Measurements from ENCODE around the gene FAM240B. TPM values are rescaled to one million over a fixed set of nuclear protein-coding genes. Genes with fewer than 3 reads are reported as not detected.

Gene FAM240B
- total RNA-seq, 1 experiment from 2014 or later: not detected

GRCh38 chr9:38733503-38733902 is 13.6 kb upstream of the FAM240B start:
- H3K4me1 ChIP-seq (replicated peaks; ENCODE audit: insufficient read depth): no peaks in the 10 kb centered on the region
- no peak for DNase-seq
- H3F3A ChIP-seq (ENCODE audit: insufficient read depth, low read depth): no peaks in the 10 kb centered on the region
- no TSS peak for BruUV-seq (replicated peaks)
- ChIA-PET CTCF (no interaction called here), POLR2A (ENCODE audit: unreplicated experiment) (no interaction called here)
- H3K9me3 ChIP-seq (ENCODE audit: insufficient read depth, low read depth): no peaks in the 10 kb centered on the region
- no peaks in the 10 kb centered on the region for H3K79me2 ChIP-seq (ENCODE audit: low read depth)
- TF ChIP-seq CTCF (conservative IDR thresholded peaks at IDR 0.05): no peak
- TF ChIP-seq EZH2 (IDR thresholded peaks at IDR 0.05; ENCODE audit: low read depth): no peak
- no peaks in the 10 kb centered on the region for H3K27me3 ChIP-seq (ENCODE audit: insufficient read depth, low read depth)
- no peak overlapping the region for H2AFZ ChIP-seq
- H3K9me2 ChIP-seq (ENCODE audit: insufficient read depth): no peaks in the 10 kb centered on the region
- H3K4me3 ChIP-seq: no peak overlapping the region
- H3K36me3 ChIP-seq (ENCODE audit: low read depth): no peaks in the 10 kb centered on the region
- H3K4me2 ChIP-seq: no peak overlapping the region
- no peak overlapping the region for H3K27ac ChIP-seq
- intact Hi-C loops (cut with micrococcal nuclease; ENCODE audit: unreplicated experiment): no loop called here
- no peaks in the 10 kb centered on the region for H4K20me1 ChIP-seq (ENCODE audit: insufficient read depth)

DNA sequence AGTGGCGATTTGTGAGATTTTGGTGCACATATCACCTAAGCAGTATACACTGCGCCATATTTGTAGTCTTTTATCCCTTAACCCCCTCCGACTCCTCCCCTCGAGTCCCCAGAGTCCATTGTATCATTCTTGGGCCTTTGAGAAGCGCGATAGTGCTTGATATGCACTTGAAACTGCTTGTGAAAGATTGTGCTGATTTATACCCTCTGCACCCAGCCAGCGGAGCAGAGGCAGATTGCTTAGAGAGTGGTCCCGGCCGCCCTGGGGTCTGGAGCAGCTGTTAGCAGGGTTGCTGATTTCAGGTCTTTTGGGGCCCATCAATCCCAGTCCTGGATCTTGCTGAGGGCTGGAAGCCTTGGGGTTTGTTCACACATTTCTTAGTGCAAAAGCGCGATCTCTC is 13.0 kb upstream of the FAM240B start:
- Histone ChIP-seq H3K4me3 (no peak overlapping the region), H3K4me2 (no peak overlapping the region), H3K27me3 (ENCODE audit: insufficient read depth, low read depth) (no peaks in the 10 kb centered on the region), H2AFZ (no peak overlapping the region), H3K4me1 (replicated peaks; ENCODE audit: insufficient read depth) (no peaks in the 10 kb centered on the region), H3K79me2 (ENCODE audit: low read depth) (no peaks in the 10 kb centered on the region), H3F3A (ENCODE audit: insufficient read depth, low read depth) (no peaks in the 10 kb centered on the region), H3K36me3 (ENCODE audit: low read depth) (no peaks in the 10 kb centered on the region), H3K27ac (no peak overlapping the region), H4K20me1 (ENCODE audit: insufficient read depth) (no peaks in the 10 kb centered on the region), H3K9me2 (ENCODE audit: insufficient read depth) (no peaks in the 10 kb centered on the region), H3K9me3 (ENCODE audit: insufficient read depth, low read depth) (no peaks in the 10 kb centered on the region)
- intact Hi-C loops (cut with micrococcal nuclease; ENCODE audit: unreplicated experiment): no loop called here
- no TSS peak for BruUV-seq (replicated peaks)
- no peak for DNase-seq
- ChIA-PET POLR2A (ENCODE audit: unreplicated experiment) (no interaction called here), CTCF (no interaction called here)
- TF ChIP-seq CTCF (conservative IDR thresholded peaks at IDR 0.05) (no peak), EZH2 (IDR thresholded peaks at IDR 0.05; ENCODE audit: low read depth) (no peak)

- peak overlapping the region; percentile 60; the same call in 1 of the 2 replicates for H2AFZ ChIP-seq
- TF ChIP-seq CTCF (conservative IDR thresholded peaks at IDR 0.05) (peak; percentile 51), EZH2 (IDR thresholded peaks at IDR 0.05; ENCODE audit: low read depth) (no peak)
- POLR2A ChIA-PET (ENCODE audit: unreplicated experiment): no interaction called here
- no peaks in the 10 kb centered on the region for H3K27me3 ChIP-seq (ENCODE audit: insufficient read depth, low read depth)
- CTCF ChIA-PET: no interaction called here
- no peaks in the 10 kb centered on the region for H3K9me2 ChIP-seq (ENCODE audit: insufficient read depth)
- H3K4me1 ChIP-seq (replicated peaks; ENCODE audit: insufficient read depth): no peaks in the 10 kb centered on the region
- H3K4me2 ChIP-seq: peak overlapping the region; percentile 38; the same call in 1 of the 2 replicates
- no peaks in the 10 kb centered on the region for H3K36me3 ChIP-seq (ENCODE audit: low read depth)
- peak in 1 of 2 experiments; percentile 40 for DNase-seq
- H3K9me3 ChIP-seq (ENCODE audit: insufficient read depth, low read depth): no peaks in the 10 kb centered on the region
- H3F3A ChIP-seq (ENCODE audit: insufficient read depth, low read depth): no peaks in the 10 kb centered on the region
- BruUV-seq (replicated peaks): no TSS peak
- no peaks in the 10 kb centered on the region for H3K79me2 ChIP-seq (ENCODE audit: low read depth)
- H4K20me1 ChIP-seq (ENCODE audit: insufficient read depth): no peaks in the 10 kb centered on the region
- no peak overlapping the region for H3K27ac ChIP-seq
- H3K4me3 ChIP-seq: no peak overlapping the region
- intact Hi-C loops (cut with micrococcal nuclease; ENCODE audit: unreplicated experiment): no loop called here
Measured at GRCh38 chr9:38727497-38728001, 7.6 kb upstream of the FAM240B start.
